H54 (cell line): Measurements from ENCODE around the gene CDK11B.
"Not testable (repeated sequence)": the region's sequence is repeated elsewhere in the genome, so short reads cannot be mapped to it uniquely, and the experiment has no call there.

ENCODE experiments used
- DNase-seq: peaks from one replicate; pipeline ENCODE4 v3.0.0; 2011; ENCODE audit warnings: low spot score, mixed read lengths; ENCODE audit not compliant: insufficient read length
- FAIRE-seq: peaks from 3 replicates; lab custom pipeline; 2011; peaks lifted over from hg19 to GRCh38; lab: Jason Lieb, UNC
- POLR2A ChIP-seq: IDR thresholded peaks from 2 replicates; pipeline ENCODE4 v1.6.1; 2011; ENCODE audit warnings: low read depth, mild to moderate bottlenecking, low read length

CDK11B gene

DNA sequence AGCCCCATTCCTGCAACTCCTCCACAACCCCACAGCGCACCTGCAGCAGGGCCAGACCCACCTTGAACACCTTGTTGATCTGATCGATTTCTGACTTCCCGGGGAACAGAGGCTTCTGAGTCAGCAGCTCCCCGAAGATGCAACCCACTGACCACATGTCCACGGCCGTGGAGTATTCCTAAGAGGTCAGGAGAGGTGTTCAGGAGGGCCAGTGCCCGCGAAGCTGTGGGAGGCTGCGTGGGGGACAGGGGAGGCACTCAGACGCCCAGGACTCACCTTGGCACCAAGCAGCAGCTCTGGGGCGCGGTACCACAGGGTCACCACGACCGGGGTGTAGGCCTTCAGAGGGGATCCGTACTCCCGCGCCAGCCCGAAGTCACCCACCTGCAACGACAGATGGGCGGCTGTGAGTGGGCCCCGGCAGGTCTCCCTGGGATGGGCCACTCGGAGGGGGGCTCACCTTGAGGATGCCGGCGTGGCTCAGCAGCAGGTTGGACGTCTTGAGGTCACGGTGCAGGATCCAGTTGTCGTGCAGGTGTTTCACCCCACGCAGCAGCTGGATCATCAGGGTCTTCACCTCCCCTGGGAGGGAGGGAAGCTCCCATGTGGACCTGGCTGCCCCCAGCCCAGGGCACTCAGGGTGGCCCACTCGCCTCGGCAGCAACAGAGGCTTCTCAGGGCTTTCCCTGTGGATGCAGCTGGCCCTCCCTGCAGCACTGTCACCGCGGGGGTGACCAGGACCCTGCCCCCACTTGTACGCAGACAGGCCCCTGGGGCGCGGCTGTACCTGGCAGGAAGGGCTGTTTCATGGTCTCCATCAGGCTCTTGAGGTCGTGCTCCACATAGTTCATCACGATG is 22.0 kb downstream of the CDK11B start:
- DNase-seq, result not testable (repeated sequence)

GRCh38 chr1:1634613-1635012 is 24.2 kb downstream of the CDK11B start:
- not testable (repeated sequence) for DNase-seq, FAIRE-seq

More for the DNA sequence above, 22.0 kb downstream of the CDK11B start:
- not testable (repeated sequence) for FAIRE-seq

DNA sequence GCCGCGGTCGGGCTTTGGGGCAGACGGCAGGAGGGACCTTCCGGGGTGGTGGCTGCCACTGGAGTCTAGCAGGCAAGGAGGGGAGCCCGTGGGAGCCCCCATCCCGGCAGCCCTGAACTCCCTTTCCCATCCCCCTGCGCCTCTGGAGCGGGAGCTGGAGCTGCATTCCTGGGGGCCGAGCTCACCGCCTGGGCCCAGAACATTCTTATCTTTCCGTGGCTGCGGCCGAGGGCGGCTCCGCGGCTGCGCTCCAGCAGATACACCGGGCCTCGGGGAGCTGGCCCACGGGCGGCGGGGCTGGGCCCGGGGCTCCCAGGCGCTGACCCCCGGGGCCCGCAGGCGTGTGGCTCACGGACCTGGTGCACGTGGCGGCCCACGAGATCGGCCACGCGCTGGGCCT is 25.4 kb downstream of the CDK11B start:
- not testable (repeated sequence) for DNase-seq, FAIRE-seq

DNA sequence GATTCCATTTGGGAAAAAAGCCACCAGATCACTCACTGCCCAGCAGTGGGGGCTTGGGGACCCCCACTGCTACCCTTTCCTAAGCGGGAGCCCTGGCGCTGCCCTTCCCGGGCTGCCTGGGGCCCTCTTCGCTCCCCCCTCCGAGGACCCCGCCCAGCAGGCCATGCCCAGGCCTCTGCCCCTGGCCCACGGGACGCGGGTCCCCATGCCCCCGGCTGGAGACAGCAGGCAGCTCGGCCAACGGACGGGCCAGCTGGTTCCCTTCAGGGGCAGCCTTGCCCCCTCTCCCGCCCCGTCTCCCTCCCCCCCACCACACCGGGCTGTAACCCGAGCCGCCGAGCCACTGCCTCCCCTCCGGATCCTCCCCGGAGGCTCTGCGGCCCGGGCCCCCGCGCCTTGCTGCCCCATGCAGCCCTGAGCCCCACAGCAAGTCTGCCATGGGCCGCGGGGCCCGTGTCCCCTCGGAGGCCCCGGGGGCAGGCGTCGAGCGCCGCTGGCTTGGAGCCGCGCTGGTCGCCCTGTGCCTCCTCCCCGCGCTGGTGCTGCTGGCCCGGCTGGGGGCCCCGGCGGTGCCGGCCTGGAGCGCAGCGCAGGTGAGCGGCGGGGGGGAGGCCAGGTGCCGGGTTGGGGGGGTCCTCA is 26.9 kb downstream of the CDK11B start, which contains the start of gene MMP23B:
Gene MMP23B (plus strand): TSS at position 392 of the 639 bp plus-strand sequence. CDS start 46 bp downstream, at position 438.
- DNase-seq (no peak), FAIRE-seq (no peak)
- TF ChIP-seq POLR2A, result no peak

DNA sequence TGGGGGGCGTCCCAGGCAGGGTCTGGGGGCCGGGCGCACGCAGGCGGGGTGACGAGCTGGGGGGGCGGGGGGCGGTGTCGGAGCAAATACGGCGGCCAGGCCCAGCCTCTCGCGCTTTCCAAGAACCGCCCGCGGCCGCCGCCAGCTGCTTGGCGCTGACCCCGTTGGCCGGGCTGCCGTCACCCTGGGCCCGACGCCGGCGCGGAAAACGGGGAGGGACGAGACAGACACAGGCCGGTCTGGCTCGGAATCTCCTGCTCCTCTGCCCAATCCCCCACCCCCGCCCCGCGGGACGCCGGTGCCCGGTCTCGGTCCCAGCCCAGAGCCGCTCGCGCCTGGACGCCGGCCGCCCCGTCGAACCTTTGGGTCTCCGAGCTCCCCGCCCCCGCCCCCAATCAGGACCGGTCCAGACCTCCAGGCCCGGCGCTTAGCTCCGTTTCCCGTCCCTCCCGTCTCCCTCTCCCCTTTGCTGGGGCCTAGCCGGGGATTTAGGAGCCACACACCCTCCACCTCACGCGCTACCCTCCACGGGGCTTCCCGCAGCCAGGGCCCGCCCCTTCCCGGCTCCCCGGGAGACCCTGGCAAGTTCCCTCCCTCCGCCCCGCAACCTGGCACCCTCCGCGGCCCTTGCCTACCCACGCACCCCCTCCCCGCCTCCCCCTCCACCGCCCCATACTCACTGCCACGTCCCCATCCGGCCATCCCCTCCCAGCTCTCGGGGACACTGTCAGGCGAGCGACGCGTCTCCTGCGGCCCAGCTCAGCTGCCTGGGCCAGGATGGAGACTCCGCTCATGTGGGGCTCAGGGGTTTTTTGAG is 27.6 kb downstream of the CDK11B start:
- TF ChIP-seq POLR2A, result no peak
- no peak for FAIRE-seq
- no peak for DNase-seq

DNA sequence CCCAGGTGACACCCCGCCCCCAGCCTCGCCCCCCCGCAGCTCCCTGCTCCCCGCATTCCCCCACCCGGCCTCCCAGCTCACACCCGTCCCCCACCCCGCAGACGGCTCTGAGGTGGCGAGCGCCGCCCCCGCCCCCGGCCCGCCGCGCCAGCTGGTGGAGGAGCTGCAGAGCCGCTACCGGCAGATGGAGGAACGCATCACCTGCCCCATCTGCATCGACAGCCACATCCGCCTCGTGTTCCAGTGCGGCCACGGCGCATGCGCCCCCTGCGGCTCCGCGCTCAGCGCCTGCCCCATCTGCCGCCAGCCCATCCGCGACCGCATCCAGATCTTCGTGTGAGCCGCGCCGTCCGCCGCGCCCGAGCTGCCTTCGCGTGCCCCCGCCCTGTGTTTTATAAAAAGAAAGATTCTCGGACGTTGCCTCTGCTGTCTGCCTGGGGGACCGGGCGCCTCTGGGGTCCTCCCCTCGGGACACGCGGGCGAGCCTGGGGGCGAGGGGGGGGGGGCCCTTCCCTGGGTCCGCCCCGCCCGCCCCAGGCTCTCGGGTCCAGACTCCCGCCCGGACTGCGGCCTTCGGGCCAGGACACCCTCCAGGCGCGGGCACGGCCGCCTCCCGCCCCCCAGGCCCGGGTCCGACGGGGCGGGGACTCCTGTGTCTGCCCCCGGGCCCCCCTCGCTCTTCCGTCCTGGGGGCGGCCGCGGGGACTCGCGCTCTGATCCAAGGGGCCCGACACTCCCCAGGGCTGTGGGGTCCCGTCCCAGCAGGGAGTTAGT is 28.4 kb downstream of the CDK11B start:
- FAIRE-seq (no peak), DNase-seq (no peak)
- TF ChIP-seq POLR2A, result no peak

DNA sequence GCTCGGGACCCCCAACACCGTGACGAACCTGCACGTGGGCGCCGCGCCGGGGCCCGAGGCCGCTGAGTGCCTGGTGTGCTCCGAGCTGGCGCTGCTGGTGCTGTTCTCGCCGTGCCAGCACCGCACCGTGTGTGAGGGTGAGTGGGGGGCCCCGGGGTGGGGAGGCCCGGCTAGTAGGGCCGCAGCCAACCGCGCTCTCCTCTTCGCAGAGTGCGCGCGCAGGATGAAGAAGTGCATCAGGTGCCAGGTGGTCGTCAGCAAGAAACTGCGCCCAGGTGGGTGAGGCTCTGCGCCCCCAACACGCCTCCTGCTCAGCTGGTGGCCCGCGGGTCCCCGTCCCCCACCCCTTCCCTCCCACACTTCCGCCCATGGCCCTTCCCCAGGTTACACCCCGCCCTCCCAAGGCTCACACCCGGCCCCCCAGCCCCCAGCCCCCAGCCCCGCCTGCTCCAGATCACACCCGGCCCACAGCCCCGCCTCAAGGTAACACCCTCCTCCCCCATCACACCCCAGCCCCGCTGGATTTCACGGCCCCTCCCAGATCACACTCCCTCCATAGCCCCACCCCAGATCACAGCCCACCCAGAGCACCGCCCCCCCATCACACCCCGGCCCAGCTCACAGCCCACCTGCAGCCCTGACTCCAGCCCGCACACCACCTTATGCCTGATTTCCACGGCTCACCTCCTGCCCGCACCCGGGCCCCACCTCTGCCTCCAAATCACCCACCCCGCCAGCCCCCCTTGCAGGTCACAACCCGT is 29.2 kb downstream of the CDK11B start:
- DNase-seq (no peak), FAIRE-seq (no peak)
- TF ChIP-seq POLR2A, result no peak

DNA sequence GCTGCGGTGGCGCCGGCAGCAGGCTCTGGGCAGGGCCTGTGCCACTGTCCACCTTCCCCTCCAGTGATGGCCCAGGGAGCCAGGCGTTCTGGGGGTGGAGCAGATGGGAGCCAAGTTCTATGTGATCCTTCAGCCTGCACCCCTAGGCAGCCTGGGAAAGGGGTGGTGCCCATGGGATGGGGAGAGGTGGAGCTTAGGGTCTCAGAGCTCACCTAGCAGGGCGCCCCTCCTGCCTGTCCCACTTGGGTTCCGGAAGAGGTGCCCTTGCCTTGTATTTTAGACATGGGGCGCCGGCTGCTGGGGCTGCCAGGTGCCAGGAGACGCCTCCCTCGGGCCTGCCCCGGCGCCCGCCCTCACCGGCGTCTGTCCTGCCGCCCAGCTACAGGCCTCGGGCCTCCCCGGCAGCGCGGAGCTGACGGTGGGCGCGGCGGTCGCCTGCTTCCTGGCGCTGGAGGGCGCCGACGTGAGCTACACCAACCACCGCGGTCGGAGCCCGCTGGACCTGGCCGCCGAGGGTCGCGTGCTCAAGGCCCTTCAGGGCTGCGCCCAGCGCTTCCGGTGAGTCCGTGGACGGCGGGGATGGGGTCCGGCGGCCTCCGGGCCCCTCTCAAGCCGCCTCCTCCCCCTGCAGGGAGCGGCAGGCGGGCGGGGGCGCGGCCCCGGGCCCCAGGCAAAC is 29.9 kb downstream of the CDK11B start:
- no peak for DNase-seq
- FAIRE-seq, result no peak
- TF ChIP-seq POLR2A, result no peak

GRCh38 chr1:1627829-1628753 is 30.7 kb downstream of the CDK11B start:
- no peak for TF ChIP-seq POLR2A
- no peak for DNase-seq
- no peak for FAIRE-seq

GRCh38 chr1:1627261-1627828 is 31.5 kb downstream of the CDK11B start:
- FAIRE-seq, result no peak
- no peak for DNase-seq

More at GRCh38 chr1:1627261-1627828, 31.5 kb downstream of the CDK11B start:
- no peak for TF ChIP-seq POLR2A
